Measurements from ENCODE around the gene RGS17. TPM values are rescaled to one million over a fixed set of nuclear protein-coding genes. Genes with fewer than 3 reads are reported as not detected.
A peak's percentile ranks its signal among the peaks of the same experiment; 100 is the strongest.
"Not testable (repeated sequence)": the region's sequence is repeated elsewhere in the genome, so short reads cannot be mapped to it uniquely, and the experiment has no call there.

RGS17 gene
- total and polyA plus RNA-seq, 12 donors: 0.04 to 0.41 (median 0.17) TPM; not detected in 1

DNA sequence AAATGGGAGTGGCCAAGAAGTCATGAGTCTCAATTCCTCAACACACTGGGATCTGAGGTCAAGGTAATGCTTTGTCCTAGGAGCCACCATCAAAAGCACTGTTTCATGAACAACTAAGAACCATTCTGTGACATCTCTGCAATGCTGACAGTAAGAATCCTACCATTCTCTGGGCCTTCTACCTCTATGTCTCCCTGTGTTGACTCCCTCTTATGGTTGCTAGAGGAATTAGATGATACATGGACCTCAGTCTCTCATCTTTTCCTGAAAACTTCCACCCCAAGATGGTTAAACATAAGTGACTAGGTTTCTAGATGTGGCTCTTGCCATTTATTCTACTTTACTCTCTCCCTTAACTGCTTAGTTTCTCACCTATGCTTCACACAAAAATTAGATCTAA is 137.7 kb downstream of the RGS17 start:
- H3K27me3 ChIP-seq: no peaks in the 10 kb centered on the region
- TF ChIP-seq, protein P1, sequence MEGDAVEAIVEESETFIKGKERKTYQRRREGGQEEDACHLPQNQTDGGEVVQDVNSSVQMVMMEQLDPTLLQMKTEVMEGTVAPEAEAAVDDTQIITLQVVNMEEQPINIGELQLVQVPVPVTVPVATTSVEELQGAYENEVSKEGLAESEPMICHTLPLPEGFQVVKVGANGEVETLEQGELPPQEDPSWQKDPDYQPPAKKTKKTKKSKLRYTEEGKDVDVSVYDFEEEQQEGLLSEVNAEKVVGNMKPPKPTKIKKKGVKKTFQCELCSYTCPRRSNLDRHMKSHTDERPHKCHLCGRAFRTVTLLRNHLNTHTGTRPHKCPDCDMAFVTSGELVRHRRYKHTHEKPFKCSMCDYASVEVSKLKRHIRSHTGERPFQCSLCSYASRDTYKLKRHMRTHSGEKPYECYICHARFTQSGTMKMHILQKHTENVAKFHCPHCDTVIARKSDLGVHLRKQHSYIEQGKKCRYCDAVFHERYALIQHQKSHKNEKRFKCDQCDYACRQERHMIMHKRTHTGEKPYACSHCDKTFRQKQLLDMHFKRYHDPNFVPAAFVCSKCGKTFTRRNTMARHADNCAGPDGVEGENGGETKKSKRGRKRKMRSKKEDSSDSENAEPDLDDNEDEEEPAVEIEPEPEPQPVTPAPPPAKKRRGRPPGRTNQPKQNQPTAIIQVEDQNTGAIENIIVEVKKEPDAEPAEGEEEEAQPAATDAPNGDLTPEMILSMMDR (IDR thresholded peaks at IDR 0.05): peak in 1 of 9 donors; percentile 9
- H3K9me3 ChIP-seq: no peaks in the 10 kb centered on the region
- no peak overlapping the region for H3K4me3 ChIP-seq
- DNase-seq (no peak), ATAC-seq (no peak)
- intact Hi-C loops (cut with DNase I): no loop called here
- H3K27ac ChIP-seq: peak overlapping the region in 1 of 10 donors; percentile 5
- peaks cover 0 to 90% (median 37%) of the 10 kb centered on the region in 9 donors for H3K36me3 ChIP-seq
- H3K4me1 ChIP-seq: peaks cover 0 to 33% (median 5%) of the 10 kb centered on the region in 9 donors

DNA sequence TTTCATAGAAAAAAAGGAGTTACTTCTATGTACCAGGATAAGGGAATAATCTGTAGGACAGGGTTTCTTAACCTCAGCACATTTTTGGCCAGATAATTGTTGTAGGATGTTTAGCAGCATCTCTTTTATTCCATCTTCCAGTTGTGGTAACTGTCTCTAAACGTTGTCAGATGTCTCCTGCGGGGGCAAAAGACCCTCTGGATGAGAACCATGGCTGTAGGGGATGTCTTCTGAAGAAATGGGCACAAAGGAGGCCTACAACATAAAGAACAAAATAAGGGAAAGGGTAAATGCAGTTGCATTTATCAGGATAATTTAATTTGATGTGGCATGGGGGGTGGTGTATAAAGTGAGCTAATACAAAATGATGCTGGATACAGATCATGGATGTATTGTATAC is 144.1 kb downstream of the RGS17 start:
- no peak for DNase-seq
- no peaks in the 10 kb centered on the region for H3K9me3 ChIP-seq
- peaks cover 0 to 36% (median 16%) of the 10 kb centered on the region in 9 donors for H3K36me3 ChIP-seq
- H3K4me3 ChIP-seq: no peak overlapping the region
- 78 to 86% methylated on average over 2 of the region's 2 CpGs for WGBS, 2 donors
- intact Hi-C loops (cut with DNase I): no loop called here
- H3K27me3 ChIP-seq: no peaks in the 10 kb centered on the region
- peaks cover 14 to 29% (median 22%) of the 10 kb centered on the region in 9 donors for H3K4me1 ChIP-seq
- H3K27ac ChIP-seq: no peak overlapping the region
- TF ChIP-seq, protein P1 (IDR thresholded peaks at IDR 0.05): no peak
- no peak for ATAC-seq

DNA sequence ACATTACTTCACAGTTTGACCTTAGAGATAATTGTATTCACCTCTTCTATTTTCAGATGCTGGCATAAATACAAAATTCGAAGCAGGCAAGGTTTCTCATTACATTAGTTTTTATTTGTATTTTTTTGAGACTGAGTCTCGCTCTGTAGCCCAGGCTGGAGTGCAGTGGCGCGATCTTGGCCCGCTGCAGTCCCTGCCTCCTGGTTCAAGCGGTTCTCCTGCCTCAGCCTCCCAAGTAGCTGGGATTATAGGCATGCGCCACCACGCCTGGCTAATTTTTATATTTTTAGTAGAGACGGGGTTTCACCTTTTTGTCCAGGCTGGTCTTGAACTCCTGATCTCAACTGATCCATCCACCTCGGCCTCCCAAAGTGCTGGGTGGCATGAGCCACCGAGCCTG is 145.8 kb downstream of the RGS17 start:
- H3K4me3 ChIP-seq: peak overlapping the region in 1 of 10 donors; percentile 98

DNA sequence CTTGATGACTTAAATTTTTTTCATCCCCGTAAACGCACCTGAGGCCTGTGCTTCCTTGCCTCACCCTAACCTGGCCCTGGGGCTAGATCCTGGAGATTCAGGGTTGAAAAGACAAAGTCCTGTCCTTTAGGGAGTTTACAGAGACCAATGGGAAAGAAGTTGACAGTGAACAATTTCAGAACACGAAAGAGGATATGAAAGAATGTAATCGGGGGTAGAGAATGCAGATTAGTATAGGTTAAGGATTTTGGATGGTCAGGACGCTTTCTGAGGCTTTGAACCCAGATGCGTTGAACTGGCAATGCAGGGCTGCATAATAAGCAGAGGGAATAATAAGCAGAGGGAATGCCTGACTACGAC is 146.6 kb downstream of the RGS17 start:
- DNase-seq (no peak), ATAC-seq (no peak)
- TF ChIP-seq, protein P1 (IDR thresholded peaks at IDR 0.05): no peak
- WGBS, 2 donors: 10 to 16% methylated on average over 7 of the region's 7 CpGs
- intact Hi-C loops (cut with DNase I): no loop called here
- peak overlapping the region; percentile 82 to 97 (median 92) for H3K27ac ChIP-seq
- H3K4me3 ChIP-seq: peak overlapping the region in 9 of 10 donors; percentile 56 to 98 (median 71)
- H3K4me1 ChIP-seq: peaks cover 15 to 42% (median 27%) of the 10 kb centered on the region in 9 donors
- peaks cover 0 to 11% (median 0%) of the 10 kb centered on the region in 9 donors for H3K36me3 ChIP-seq
- no peaks in the 10 kb centered on the region for H3K27me3 ChIP-seq
- no peaks in the 10 kb centered on the region for H3K9me3 ChIP-seq

More for the DNA sequence above, 145.8 kb downstream of the RGS17 start:
- H3K27me3 ChIP-seq; H3K9me3 ChIP-seq; intact Hi-C loops (cut with DNase I); ATAC-seq; DNase-seq: not testable (repeated sequence)
- H3K4me1 ChIP-seq: peaks cover 15 to 38% (median 27%) of the 10 kb centered on the region in 9 donors
- H3K36me3 ChIP-seq: peaks cover 0 to 19% (median 7%) of the 10 kb centered on the region in 9 donors
- H3K27ac ChIP-seq: peak overlapping the region in 6 of 10 donors; percentile 86 to 94 (median 92)
- 88 to 91% methylated on average over 11 of the region's 11 CpGs for WGBS, 2 donors
